OCI-LY1 (cell line): ENCODE data around the gene F5.

Source experiments
- H2AFZ ChIP-seq: fragments of 200-600 bp; sonication (generic), shearing (Covaris generic); 2 replicates; pipeline ENCODE4 v1.6.0; 2014; ENCODE audit warnings: antibody characterized with exemption, mild to moderate bottlenecking, low read length
- H3F3A ChIP-seq: fragments of 200-600 bp; sonication (generic), shearing (Covaris generic); 2 replicates; pipeline ENCODE4 v1.6.0; 2014; ENCODE audit warnings: mild to moderate bottlenecking, antibody characterized with exemption, low read length, moderate library complexity; ENCODE audit not compliant: insufficient read depth
- H3K27ac ChIP-seq: fragments of 200-600 bp; sonication (generic); 2 replicates; pipeline ENCODE4 v1.5.1; 2014; ENCODE audit warnings: low read length, mixed run types, mild to moderate bottlenecking, low read depth; ENCODE audit not compliant: poor library complexity, severe bottlenecking
- H3K27me3 ChIP-seq: fragments of 200-600 bp; sonication (generic); 2 replicates; pipeline ENCODE4 v1.6.0; 2014; ENCODE audit warnings: antibody characterized with exemption, mild to moderate bottlenecking, low read length, moderate library complexity; ENCODE audit not compliant: insufficient read depth
- H3K36me3 ChIP-seq: fragments of 200-600 bp; sonication (generic); 2 replicates; pipeline ENCODE4 v1.6.1; 2014; ENCODE audit warnings: mild to moderate bottlenecking, antibody characterized with exemption, low read length, moderate library complexity, mixed read lengths; ENCODE audit not compliant: insufficient read depth
- H3K4me1 ChIP-seq: fragments of 200-600 bp; sonication (generic); 2 replicates; pipeline ENCODE4 v1.5.1; 2014; ENCODE audit warnings: mild to moderate bottlenecking, low read length, moderate library complexity; ENCODE audit not compliant: insufficient read depth, severe bottlenecking
- H3K4me2 ChIP-seq: fragments of 200-600 bp; sonication (generic), shearing (Covaris generic); 2 replicates; pipeline ENCODE4 v1.6.1; 2014; ENCODE audit warnings: low read length
- H3K4me3 ChIP-seq: fragments of 200-600 bp; sonication (generic); 2 replicates; pipeline ENCODE4 v1.5.1; 2014; ENCODE audit warnings: low read length, low read depth, mild to moderate bottlenecking, mixed read lengths; ENCODE audit not compliant: poor library complexity, severe bottlenecking
- H3K79me2 ChIP-seq: fragments of 200-600 bp; shearing (Covaris generic); 2 replicates; pipeline ENCODE4 v1.6.1; 2016; ENCODE audit warnings: mixed run types, low read length, mixed read lengths; ENCODE audit not compliant: insufficient read depth
- H3K9ac ChIP-seq: fragments of 200-600 bp; sonication (generic), shearing (Covaris generic); 2 replicates; pipeline ENCODE4 v1.6.1; 2014; ENCODE audit warnings: mild to moderate bottlenecking, low read length, mixed read lengths
- H3K9me2 ChIP-seq: fragments of 200-600 bp; sonication (generic), shearing (Covaris generic); 2 replicates; pipeline ENCODE4 v1.6.1; 2014; ENCODE audit warnings: low read depth, mild to moderate bottlenecking, low read length, mixed read lengths
- H3K9me3 ChIP-seq: fragments of 200-600 bp; shearing (Covaris generic); 2 replicates; pipeline ENCODE4 v1.6.1; 2014; ENCODE audit warnings: low read length, mixed read lengths
- H4K20me1 ChIP-seq: fragments of 200-600 bp; sonication (generic), shearing (Covaris generic); 2 replicates; pipeline ENCODE4 v1.6.0; 2016; ENCODE audit warnings: mild to moderate bottlenecking, low read length; ENCODE audit not compliant: insufficient read depth
- CTCF ChIP-seq: fragments of 200-600 bp; sonication (generic), shearing (Covaris generic); IDR thresholded peaks from 2 replicates; pipeline ENCODE4 v1.5.1; 2017; ENCODE audit warnings: mild to moderate bottlenecking, antibody characterized with exemption, low read length, moderate library complexity, mixed read lengths
- EZH2 ChIP-seq: fragments of 200-600 bp; sonication (generic), shearing (Covaris generic); IDR thresholded peaks from 2 replicates; pipeline ENCODE4 v1.8.0; 2017; ENCODE audit warnings: borderline replicate concordance, mixed run types, mild to moderate bottlenecking, antibody characterized with exemption, low read length, moderate library complexity, mixed read lengths

The F5 gene

GRCh38 chr1:169563650-169564049 is 22.6 kb downstream of the F5 start:
- no peaks in the 10 kb centered on the region for H3K9me2 ChIP-seq
- no peak overlapping the region for H3K4me3 ChIP-seq
- no peak overlapping the region for H3K9ac ChIP-seq
- no peak overlapping the region for H3K4me2 ChIP-seq
- H4K20me1 ChIP-seq = no peaks in the 10 kb centered on the region
- no peaks in the 10 kb centered on the region for H3K79me2 ChIP-seq
- H3K4me1 ChIP-seq = no peaks in the 10 kb centered on the region
- H3K27ac ChIP-seq = no peak overlapping the region
- 0 out of 2 replicates have a peak, but pooled peaks cover 4% of the 10 kb centered on the region for H3K27me3 ChIP-seq
- no peaks in the 10 kb centered on the region for H3F3A ChIP-seq
- no peaks in the 10 kb centered on the region for H3K36me3 ChIP-seq
- H2AFZ ChIP-seq = no peak overlapping the region
- TF ChIP-seq CTCF = no peak
- no peak for TF ChIP-seq EZH2
- no peaks in the 10 kb centered on the region for H3K9me3 ChIP-seq

- Histone ChIP-seq H3K4me3 (no peak overlapping the region), H3K9me2 (no peaks in the 10 kb centered on the region), H3K27ac (no peak overlapping the region), H4K20me1 (no peaks in the 10 kb centered on the region), H3F3A (no peaks in the 10 kb centered on the region), H3K79me2 (no peaks in the 10 kb centered on the region), H3K9me3 (no peaks in the 10 kb centered on the region), H3K4me2 (no peak overlapping the region), H2AFZ (no peak overlapping the region), H3K36me3 (no peaks in the 10 kb centered on the region), H3K4me1 (no peaks in the 10 kb centered on the region), H3K27me3 (0 out of 2 replicates have a peak, but pooled peaks cover 6% of the 10 kb centered on the region), H3K9ac (no peak overlapping the region)
- TF ChIP-seq CTCF (no peak), EZH2 (no peak)
Measured at GRCh38 chr1:169563019-169563615, 23.2 kb downstream of the F5 start.

- Histone ChIP-seq H3K4me1 (no peaks in the 10 kb centered on the region), H3K4me2 (no peak overlapping the region), H2AFZ (no peak overlapping the region), H3K9me3 (no peaks in the 10 kb centered on the region), H3K9ac (no peak overlapping the region), H3F3A (no peaks in the 10 kb centered on the region), H3K4me3 (no peak overlapping the region), H4K20me1 (no peaks in the 10 kb centered on the region), H3K27me3 (0 out of 2 replicates have a peak, but pooled peaks cover 6% of the 10 kb centered on the region), H3K9me2 (no peaks in the 10 kb centered on the region), H3K27ac (no peak overlapping the region), H3K79me2 (no peaks in the 10 kb centered on the region), H3K36me3 (no peaks in the 10 kb centered on the region)
- no peak for TF ChIP-seq CTCF
- TF ChIP-seq EZH2 = no peak
Measured at GRCh38 chr1:169561692-169562091, 24.6 kb downstream of the F5 start.
